NCI-H526 (cell line): ENCODE data around the gene SLC12A9.
A peak's percentile ranks its signal among the peaks of the same experiment; 100 is the strongest.
"Not testable (repeated sequence)": the region's sequence is repeated elsewhere in the genome, so short reads cannot be mapped to it uniquely, and the experiment has no call there.

ENCODE experiments used
- DNase-seq, 2 experiments: peaks; one replicate each; lab custom pipeline; 2025; lab: John Stamatoyannopoulos, UW

Gene SLC12A9

GRCh38 chr7:100852048-100852872 is at the start of gene SLC12A9:
Gene SLC12A9, plus strand, starts transcription at chr7:100852713. Its CDS starts 1,485 bp downstream, at chr7:100854198.
- peak; percentile 89 to 95 for DNase-seq

- peak in 1 of 2 experiments; percentile 21 for DNase-seq
Observed at GRCh38 chr7:100802951-100803350, 49.6 kb upstream of the SLC12A9 start.

- DNase-seq: peak; percentile 84 to 95
Observed at GRCh38 chr7:100803398-100804161, 48.9 kb upstream of the SLC12A9 start.

GRCh38 chr7:100804681-100805431 is 47.7 kb upstream of the SLC12A9 start:
- no peak for DNase-seq

GRCh38 chr7:100806276-100806675 is 46.2 kb upstream of the SLC12A9 start:
- no peak for DNase-seq

GRCh38 chr7:100806883-100807282 is 45.6 kb upstream of the SLC12A9 start:
- DNase-seq: not testable (repeated sequence)

- DNase-seq: no peak
Observed at GRCh38 chr7:100808354-100808875, 44.1 kb upstream of the SLC12A9 start.

GRCh38 chr7:100811480-100811879 is 41.0 kb upstream of the SLC12A9 start:
- DNase-seq: no peak

GRCh38 chr7:100812729-100813128 is 39.8 kb upstream of the SLC12A9 start:
- no peak for DNase-seq

- DNase-seq: not testable (repeated sequence)
Observed at GRCh38 chr7:100816515-100816914, 36.0 kb upstream of the SLC12A9 start.

- no peak for DNase-seq
Observed at GRCh38 chr7:100817097-100817496, 35.4 kb upstream of the SLC12A9 start.

GRCh38 chr7:100818366-100818765 is 34.1 kb upstream of the SLC12A9 start:
- no peak for DNase-seq

- no peak for DNase-seq
Observed at GRCh38 chr7:100818825-100819224, 33.7 kb upstream of the SLC12A9 start.

- no peak for DNase-seq
Observed at GRCh38 chr7:100819586-100819985, 32.9 kb upstream of the SLC12A9 start.

- no peak for DNase-seq
Observed at GRCh38 chr7:100822236-100823139, 30.0 kb upstream of the SLC12A9 start.

GRCh38 chr7:100823140-100823525 is 29.4 kb upstream of the SLC12A9 start:
- no peak for DNase-seq

- no peak for DNase-seq
Observed at GRCh38 chr7:100823534-100823933, 29.0 kb upstream of the SLC12A9 start.

- DNase-seq: no peak
Observed at GRCh38 chr7:100824499-100825214, 27.9 kb upstream of the SLC12A9 start.

- DNase-seq: peak in 1 of 2 experiments; percentile 56
Observed at GRCh38 chr7:100825215-100825671, 27.3 kb upstream of the SLC12A9 start.
